Measurements from ENCODE around the gene AGPAT2. TPM values are rescaled to one million over a fixed set of nuclear protein-coding genes. Genes with fewer than 3 reads are reported as not detected.
A peak's percentile ranks its signal among the peaks of the same experiment; 100 is the strongest.

The AGPAT2 gene
- total RNA-seq, 2 donors from 2014 or later = 50.2 to 66.8 TPM

DNA sequence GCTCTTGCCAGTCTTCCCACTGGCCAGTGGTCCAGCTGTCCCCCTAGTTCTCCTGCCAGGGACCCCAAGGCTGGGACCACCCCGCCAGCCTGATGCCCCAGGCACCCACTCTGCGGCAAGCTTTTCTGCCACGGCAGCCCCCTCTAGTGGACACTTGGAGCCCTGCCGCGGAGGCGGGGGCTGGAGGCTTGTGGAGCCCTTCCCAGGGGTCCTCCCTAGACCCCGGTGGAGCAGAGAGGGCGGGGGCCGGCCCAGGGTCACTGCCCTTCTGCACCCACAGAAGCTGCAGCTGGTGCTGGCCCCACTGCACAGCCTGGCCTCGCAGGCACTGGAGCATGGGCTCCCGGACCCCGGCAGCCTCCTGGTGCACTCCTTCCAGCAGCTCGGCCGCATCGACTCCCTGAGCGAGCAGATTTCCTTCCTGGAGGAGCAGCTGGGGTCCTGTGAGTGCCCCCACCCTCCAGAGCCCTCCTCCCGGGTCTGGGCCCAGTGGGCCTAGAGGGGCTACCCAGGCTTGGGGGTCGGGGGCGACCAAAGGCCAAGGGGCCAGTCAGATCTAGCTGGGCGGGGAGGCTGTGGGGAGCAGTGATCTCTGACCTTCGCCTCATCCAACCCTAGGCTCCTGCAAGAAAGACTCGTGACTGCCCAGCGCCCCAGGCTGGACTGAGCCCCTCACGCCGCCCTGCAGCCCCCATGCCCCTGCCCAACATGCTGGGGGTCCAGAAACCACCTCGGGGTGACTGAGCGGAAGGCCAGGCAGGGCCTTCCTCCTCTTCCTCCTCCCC, 15.4 kb downstream of the AGPAT2 start:
- Histone ChIP-seq H3K27ac (no peak overlapping the region), H3K36me3 (peaks cover 6% of the 10 kb centered on the region), H3K4me3 (no peak overlapping the region), H3K27me3 (replicated peaks; ENCODE audit: insufficient read depth) (no peaks in the 10 kb centered on the region), H3K9me3 (no peaks in the 10 kb centered on the region), H3K4me1 (ENCODE audit: control insufficient read depth in 1 of 2, low read depth in 2 of 2) (peaks cover 0 to 2% of the 10 kb centered on the region in 2 donors)
- TF ChIP-seq, protein P1, sequence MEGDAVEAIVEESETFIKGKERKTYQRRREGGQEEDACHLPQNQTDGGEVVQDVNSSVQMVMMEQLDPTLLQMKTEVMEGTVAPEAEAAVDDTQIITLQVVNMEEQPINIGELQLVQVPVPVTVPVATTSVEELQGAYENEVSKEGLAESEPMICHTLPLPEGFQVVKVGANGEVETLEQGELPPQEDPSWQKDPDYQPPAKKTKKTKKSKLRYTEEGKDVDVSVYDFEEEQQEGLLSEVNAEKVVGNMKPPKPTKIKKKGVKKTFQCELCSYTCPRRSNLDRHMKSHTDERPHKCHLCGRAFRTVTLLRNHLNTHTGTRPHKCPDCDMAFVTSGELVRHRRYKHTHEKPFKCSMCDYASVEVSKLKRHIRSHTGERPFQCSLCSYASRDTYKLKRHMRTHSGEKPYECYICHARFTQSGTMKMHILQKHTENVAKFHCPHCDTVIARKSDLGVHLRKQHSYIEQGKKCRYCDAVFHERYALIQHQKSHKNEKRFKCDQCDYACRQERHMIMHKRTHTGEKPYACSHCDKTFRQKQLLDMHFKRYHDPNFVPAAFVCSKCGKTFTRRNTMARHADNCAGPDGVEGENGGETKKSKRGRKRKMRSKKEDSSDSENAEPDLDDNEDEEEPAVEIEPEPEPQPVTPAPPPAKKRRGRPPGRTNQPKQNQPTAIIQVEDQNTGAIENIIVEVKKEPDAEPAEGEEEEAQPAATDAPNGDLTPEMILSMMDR (IDR thresholded peaks at IDR 0.05) = peak; percentile 72
- ATAC-seq (ENCODE audit: insufficient number of reproducible peaks, low FRiP score, low read depth) (no peak), DNase-seq (ENCODE audit: low spot score) (no peak)

DNA sequence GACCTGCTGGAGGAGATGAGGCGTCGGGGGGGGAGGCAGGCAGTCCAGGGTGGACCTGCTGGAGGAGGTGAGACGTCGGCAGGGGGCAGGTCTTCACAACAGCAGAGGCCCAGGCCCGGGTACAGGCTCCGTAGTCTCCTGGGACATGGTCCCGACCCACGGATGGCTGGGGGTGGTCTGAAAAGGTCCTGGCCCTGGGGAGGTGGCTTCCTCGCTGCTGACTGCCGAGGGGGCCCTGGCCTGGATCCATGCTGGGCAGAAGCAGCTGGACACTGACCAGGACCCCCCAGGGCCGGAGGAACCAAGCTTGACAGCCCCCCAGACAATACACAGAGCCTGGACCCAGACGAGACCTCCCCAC, 16.0 kb downstream of the AGPAT2 start:
- H3K27ac ChIP-seq = no peak overlapping the region
- H3K27me3 ChIP-seq (replicated peaks; ENCODE audit: insufficient read depth) = no peaks in the 10 kb centered on the region
- TF ChIP-seq, protein P1 (IDR thresholded peaks at IDR 0.05) = no peak
- ATAC-seq (ENCODE audit: insufficient number of reproducible peaks, low FRiP score, low read depth) = no peak
- no peak overlapping the region for H3K4me3 ChIP-seq
- H3K4me1 ChIP-seq (ENCODE audit: control insufficient read depth in 1 of 2, low read depth in 2 of 2) = peaks cover 0 to 8% of the 10 kb centered on the region in 2 donors
- DNase-seq (ENCODE audit: low spot score) = no peak
- peaks cover 5% of the 10 kb centered on the region for H3K36me3 ChIP-seq
- no peaks in the 10 kb centered on the region for H3K9me3 ChIP-seq

DNA sequence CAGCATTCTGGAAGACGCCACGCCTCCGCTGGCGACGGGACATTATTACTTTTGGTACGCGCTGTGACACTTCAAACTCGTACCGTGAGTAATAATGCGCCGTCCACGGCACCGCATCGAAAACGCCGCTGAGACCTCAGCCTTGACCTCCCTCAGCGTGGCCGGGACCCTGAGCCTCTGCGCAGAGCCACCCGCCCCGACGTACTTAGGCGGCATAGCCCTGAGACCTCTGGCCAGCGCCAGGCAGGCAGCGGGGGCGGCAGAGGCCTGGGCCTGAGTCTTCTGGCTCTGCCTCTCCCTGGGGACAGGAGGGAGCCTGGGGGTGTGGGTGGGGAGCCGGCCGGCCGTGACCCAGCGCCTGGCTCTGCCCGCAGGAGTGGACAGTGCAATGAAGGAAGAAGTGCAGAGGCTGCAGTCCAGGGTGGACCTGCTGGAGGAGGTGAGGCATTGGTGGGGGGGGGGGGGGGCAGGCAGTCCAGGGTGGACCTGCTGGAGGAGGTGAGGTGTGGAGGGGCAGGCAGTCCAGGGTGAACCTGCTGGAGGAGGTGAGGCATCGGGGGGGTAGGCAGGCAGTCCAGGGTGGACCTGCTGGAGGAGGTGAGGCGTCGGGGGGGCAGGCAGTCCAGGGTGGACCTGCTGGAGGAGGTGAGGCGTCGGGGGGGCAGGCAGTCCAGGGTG, 16.5 kb downstream of the AGPAT2 start:
- ATAC-seq (ENCODE audit: insufficient number of reproducible peaks, low FRiP score, low read depth) = no peak
- Histone ChIP-seq H3K27ac (no peak overlapping the region), H3K4me3 (no peak overlapping the region), H3K36me3 (peaks cover 5% of the 10 kb centered on the region), H3K9me3 (no peaks in the 10 kb centered on the region), H3K27me3 (replicated peaks; ENCODE audit: insufficient read depth) (no peaks in the 10 kb centered on the region), H3K4me1 (ENCODE audit: control insufficient read depth in 1 of 2, low read depth in 2 of 2) (peaks cover 0 to 9% of the 10 kb centered on the region in 2 donors)
- DNase-seq (ENCODE audit: low spot score) = no peak
- TF ChIP-seq, protein P1 (IDR thresholded peaks at IDR 0.05) = no peak

DNA sequence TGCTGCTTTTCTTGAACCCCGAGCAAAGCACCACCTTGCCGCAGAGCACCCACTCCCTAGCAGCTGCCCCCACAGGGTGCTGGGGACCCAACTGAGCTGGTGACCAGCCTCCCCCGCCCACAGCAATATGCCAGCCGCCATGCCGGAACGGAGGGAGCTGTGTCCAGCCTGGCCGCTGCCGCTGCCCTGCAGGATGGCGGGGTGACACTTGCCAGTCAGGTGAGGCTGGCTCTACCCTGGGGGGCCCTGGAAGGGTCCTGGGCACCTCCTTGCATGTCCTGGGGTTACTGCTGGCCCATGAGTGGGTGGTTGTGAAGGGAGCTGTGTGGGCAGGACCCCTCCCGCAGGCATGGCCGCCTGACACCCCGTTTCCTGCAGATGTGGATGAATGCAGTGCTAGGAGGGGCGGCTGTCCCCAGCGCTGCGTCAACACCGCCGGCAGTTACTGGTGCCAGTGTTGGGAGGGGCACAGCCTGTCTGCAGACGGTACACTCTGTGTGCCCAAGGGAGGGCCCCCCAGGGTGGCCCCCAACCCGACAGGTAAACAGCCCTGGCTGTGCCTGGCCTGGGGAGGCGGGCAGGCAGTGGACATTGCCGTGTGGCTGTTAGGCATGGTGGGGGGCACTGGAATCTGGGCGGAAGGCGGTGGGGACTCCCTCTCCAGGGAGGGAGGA, 17.3 kb downstream of the AGPAT2 start:
- no peak for ATAC-seq (ENCODE audit: insufficient number of reproducible peaks, low FRiP score, low read depth)

More for the DNA sequence above, 17.3 kb downstream of the AGPAT2 start:
- Histone ChIP-seq H3K4me1 (ENCODE audit: control insufficient read depth in 1 of 2, low read depth in 2 of 2) (peaks cover 0 to 14% of the 10 kb centered on the region in 2 donors), H3K4me3 (no peak overlapping the region), H3K9me3 (no peaks in the 10 kb centered on the region), H3K36me3 (peaks cover 5% of the 10 kb centered on the region), H3K27ac (no peak overlapping the region), H3K27me3 (replicated peaks; ENCODE audit: insufficient read depth) (no peaks in the 10 kb centered on the region)
- no peak for DNase-seq (ENCODE audit: low spot score)
- TF ChIP-seq, protein P1 (IDR thresholded peaks at IDR 0.05) = no peak

Data from thoracic aorta (tissue), 2 donors.